ENCODE measurements around the gene MLXIPL.

- TF ChIP-seq, protein P1, sequence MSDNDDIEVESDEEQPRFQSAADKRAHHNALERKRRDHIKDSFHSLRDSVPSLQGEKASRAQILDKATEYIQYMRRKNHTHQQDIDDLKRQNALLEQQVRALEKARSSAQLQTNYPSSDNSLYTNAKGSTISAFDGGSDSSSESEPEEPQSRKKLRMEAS (IDR thresholded peaks at IDR 0.05): no peak
- TF ChIP-seq FOXA1 (IDR thresholded peaks at IDR 0.05) (no peak), CTCF (IDR thresholded peaks at IDR 0.05; ENCODE audit: low read depth, low read length, missing input control) (no peak), REST (IDR thresholded peaks at IDR 0.05) (no peak), RAD21 (IDR thresholded peaks at IDR 0.05) (no peak), TAF1 (conservative IDR thresholded peaks at IDR 0.05) (no peak), GABPA (IDR thresholded peaks at IDR 0.05 in 1 of 2, conservative IDR thresholded peaks at IDR 0.05 in 1 of 2) (no peak), SP1 (IDR thresholded peaks at IDR 0.05) (no peak), RXRA (IDR thresholded peaks at IDR 0.05) (no peak), JUND (IDR thresholded peaks at IDR 0.05) (no peak)
Observed at GRCh38 chr7:73595358-73595757, 29.0 kb downstream of the MLXIPL start.

All from liver (tissue), 3 donors.